K562 (cell line): ENCODE results near the gene DNAH8. TPM values are rescaled to one million over a fixed set of nuclear protein-coding genes. Genes with fewer than 3 reads are reported as not detected.
A peak's percentile ranks its signal among the peaks of the same experiment; 100 is the strongest.

Experiments
- CC2D1A ChIP-seq: fragments of 450-650 bp; IDR thresholded peaks from 2 replicates; pipeline ENCODE4 v1.6.1; 2017; ENCODE audit warnings: mild to moderate bottlenecking
- CHAMP1 ChIP-seq: fragments of 450-650 bp; IDR thresholded peaks from 2 replicates; pipeline ENCODE4 v1.6.1; 2016; ENCODE audit warnings: mild to moderate bottlenecking
- FOSL1 ChIP-seq: fragments of 200-800 bp; sonication (Bioruptor generic); conservative IDR thresholded peaks from 2 replicates; pipeline ENCODE4 v1.6.1; 2016; ENCODE audit warnings: missing genetic modification characterization, missing compliant biosample characterization
- HBP1 ChIP-seq: fragments of 450-650 bp; formaldehyde crosslinking; IDR thresholded peaks from 2 replicates; pipeline ENCODE4 v1.4.0; 2022; ENCODE audit warnings: missing genetic modification characterization
- HMGN3 ChIP-seq: IDR thresholded peaks from 2 replicates; pipeline ENCODE4 v1.6.1; 2011; ENCODE audit warnings: borderline replicate concordance, low read depth, mild to moderate bottlenecking, mixed read lengths, low read length; ENCODE audit not compliant: insufficient read length; ENCODE audit errors: extremely low read depth
- POLR2A ChIP-seq: fragments of 450-650 bp; conservative IDR thresholded peaks from 2 replicates; pipeline ENCODE4 v1.6.1; 2016
- PRDM10 ChIP-seq: fragments of 450-650 bp; IDR thresholded peaks from 2 replicates; pipeline ENCODE4 v1.6.1; 2018; ENCODE audit not compliant: partially characterized antibody
- RBM39 ChIP-seq: fragments of 200-400 bp; formaldehyde crosslinking; optimal IDR thresholded peaks from 2 replicates; pipeline ENCODE3; 2018; ENCODE audit warnings: low read depth, low read length
- SOX6 ChIP-seq: fragments of 450-650 bp; IDR thresholded peaks from 2 replicates; pipeline ENCODE4 v1.6.1; 2014; ENCODE audit warnings: mild to moderate bottlenecking
- SREBF1 ChIP-seq: fragments of 150-350 bp; IDR thresholded peaks from 2 replicates; pipeline ENCODE4 v1.6.1; 2014; ENCODE audit warnings: antibody characterized with exemption, low read depth, low read length, borderline replicate concordance
- SUPT5H ChIP-seq: fragments of 450-650 bp; IDR thresholded peaks from 2 replicates; pipeline ENCODE4 v1.6.1; 2016
- ZBED1 ChIP-seq: IDR thresholded peaks from 2 replicates; pipeline ENCODE4 v1.6.1; 2014
- ZBTB11 ChIP-seq, 3 experiments: fragments of 200-800 bp in 1 of 3; fragments of 250-450 bp in 1 of 3; fragments of 450-650 bp in 1 of 3; sonication (Bioruptor Pico) in 1 of 3; sonication (Bioruptor generic) in 1 of 3; formaldehyde crosslinking in 1 of 3; IDR thresholded peaks; 2 replicates each; pipeline versions ENCODE4 v1.6.1 to v1.8.0; 2016 to 2022; ENCODE audit warnings: mild to moderate bottlenecking in 2 of 3, missing genetic modification characterization in 2 of 3, missing compliant biosample characterization in 1 of 3, moderate library complexity in 1 of 3
- ZNF280B ChIP-seq: fragments of 250-450 bp; sonication (Bioruptor Pico); IDR thresholded peaks from 2 replicates; pipeline ENCODE4 v1.5.1; 2021; ENCODE audit warnings: mild to moderate bottlenecking
- ZNF695 ChIP-seq: fragments of 450-650 bp; formaldehyde crosslinking; IDR thresholded peaks from 2 replicates; pipeline ENCODE4 v1.4.0; 2020; ENCODE audit warnings: mild to moderate bottlenecking, moderate library complexity
- polyA plus RNA-seq, 8 experiments: library from polyadenylated mRNA; depleted of rRNA in 4 of 8; stranded (reverse) in 5 of 8; unstranded in 3 of 8; fragments of >200 nt; fragmentation: Nextera tagmentation in 2 of 8; fragmentation: Illumina TruSeq in 1 of 8; extraction: Ambion mirVana in 2 of 8; extraction: Trizol in 1 of 8; gene quantifications; 2 replicates each; pipeline versions ENCODE4 v1.2.1 to v1.2.3, GENCODE V29; 2011 to 2014; ENCODE audit warnings: inconsistent platforms in 1 of 8, missing spikeins in 1 of 8
- total RNA-seq, 7 experiments: library from RNA; depleted of rRNA in 6 of 7; stranded (reverse); fragments of >200 nt in 6 of 7; fragmentation: Illumina TruSeq in 2 of 7; extraction: Trizol in 2 of 7; gene quantifications; 2 replicates each; pipeline versions ENCODE4 v1.2.1 to v1.2.3, GENCODE V29; 2011 to 2021; ENCODE audit warnings: low replicate concordance in 1 of 7

DNAH8 gene
- total and polyA plus RNA-seq, 9 of the 15 experiments (the other 6 are each of a cell fraction or from before 2014, with no cell fraction given), result 1.2 to 4.2 (median 2.9) TPM

- no peak for TF ChIP-seq ZNF280B (CRISPR knock-in tag)
- no peak for TF ChIP-seq PRDM10
- no peak for TF ChIP-seq FOSL1
- TF ChIP-seq SUPT5H, result peak; percentile 87
- TF ChIP-seq ZBED1, result no peak
- no peak for TF ChIP-seq SREBF1
- TF ChIP-seq HBP1 (CRISPR knock-in tag), result no peak
- TF ChIP-seq ZBTB11 (CRISPR knock-in tag; IDR thresholded peaks at IDR 0.05), result 0 out of 6 replicates have a peak, but pooled peaks of 1 of the 3 experiments have one; percentile 36
- peak; percentile 86 for TF ChIP-seq POLR2A
- 0 out of 2 replicates have a peak, but pooled peaks have one; percentile 33 for TF ChIP-seq CC2D1A
- TF ChIP-seq CHAMP1, result 0 out of 2 replicates have a peak, but pooled peaks have one; percentile 24
- TF ChIP-seq RBM39, result no peak
- no peak for TF ChIP-seq SOX6
- no peak for TF ChIP-seq HMGN3
- TF ChIP-seq ZNF695 (CRISPR knock-in tag), result no peak
Observed at GRCh38 chr6:38722727-38723334, 7.7 kb downstream of the DNAH8 start (continued).
